Measurements from ENCODE around the gene CSRNP3. TPM values are rescaled to one million over a fixed set of nuclear protein-coding genes. Genes with fewer than 3 reads are reported as not detected.

Gene CSRNP3
- total RNA-seq, 6 donors from 2014 or later: 0.46 to 4.1 (median 1.5) TPM

DNA sequence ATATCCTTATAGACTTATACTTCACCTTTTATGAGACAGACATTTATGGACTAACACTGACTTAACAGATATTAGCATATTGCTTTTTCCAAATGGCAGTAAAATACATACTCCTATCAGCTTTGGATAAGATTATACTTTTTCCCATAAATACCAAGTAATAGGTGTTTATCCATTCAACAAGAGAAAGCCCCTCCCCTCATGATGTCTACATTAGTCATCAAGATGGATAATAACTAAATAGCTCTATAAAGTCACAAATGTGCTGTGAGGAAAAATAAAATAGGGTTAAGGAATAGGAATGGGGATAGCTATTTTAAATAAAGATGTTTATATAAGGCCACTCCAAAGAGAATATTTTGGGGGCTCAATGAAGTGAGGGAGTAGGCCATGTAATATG lies 39.4 kb downstream of the CSRNP3 start:
- H3K27ac ChIP-seq: no peak overlapping the region
- no peak for ATAC-seq (ENCODE audit: low FRiP score in 2 of 2)
- H3K4me1 ChIP-seq: no peaks in the 10 kb centered on the region
- TF ChIP-seq, protein P1, sequence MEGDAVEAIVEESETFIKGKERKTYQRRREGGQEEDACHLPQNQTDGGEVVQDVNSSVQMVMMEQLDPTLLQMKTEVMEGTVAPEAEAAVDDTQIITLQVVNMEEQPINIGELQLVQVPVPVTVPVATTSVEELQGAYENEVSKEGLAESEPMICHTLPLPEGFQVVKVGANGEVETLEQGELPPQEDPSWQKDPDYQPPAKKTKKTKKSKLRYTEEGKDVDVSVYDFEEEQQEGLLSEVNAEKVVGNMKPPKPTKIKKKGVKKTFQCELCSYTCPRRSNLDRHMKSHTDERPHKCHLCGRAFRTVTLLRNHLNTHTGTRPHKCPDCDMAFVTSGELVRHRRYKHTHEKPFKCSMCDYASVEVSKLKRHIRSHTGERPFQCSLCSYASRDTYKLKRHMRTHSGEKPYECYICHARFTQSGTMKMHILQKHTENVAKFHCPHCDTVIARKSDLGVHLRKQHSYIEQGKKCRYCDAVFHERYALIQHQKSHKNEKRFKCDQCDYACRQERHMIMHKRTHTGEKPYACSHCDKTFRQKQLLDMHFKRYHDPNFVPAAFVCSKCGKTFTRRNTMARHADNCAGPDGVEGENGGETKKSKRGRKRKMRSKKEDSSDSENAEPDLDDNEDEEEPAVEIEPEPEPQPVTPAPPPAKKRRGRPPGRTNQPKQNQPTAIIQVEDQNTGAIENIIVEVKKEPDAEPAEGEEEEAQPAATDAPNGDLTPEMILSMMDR (IDR thresholded peaks at IDR 0.05): no peak
- TF ChIP-seq EP300 (IDR thresholded peaks at IDR 0.05) (no peak), POLR2A (IDR thresholded peaks at IDR 0.05) (no peak), POLR2AphosphoS5 (IDR thresholded peaks at IDR 0.05) (no peak)
- no peak overlapping the region for H3K4me3 ChIP-seq
- no peak for DNase-seq
- no peaks in the 10 kb centered on the region for H3K36me3 ChIP-seq
- no peaks in the 10 kb centered on the region for H3K9me3 ChIP-seq
- H3K27me3 ChIP-seq: no peaks in the 10 kb centered on the region

DNA sequence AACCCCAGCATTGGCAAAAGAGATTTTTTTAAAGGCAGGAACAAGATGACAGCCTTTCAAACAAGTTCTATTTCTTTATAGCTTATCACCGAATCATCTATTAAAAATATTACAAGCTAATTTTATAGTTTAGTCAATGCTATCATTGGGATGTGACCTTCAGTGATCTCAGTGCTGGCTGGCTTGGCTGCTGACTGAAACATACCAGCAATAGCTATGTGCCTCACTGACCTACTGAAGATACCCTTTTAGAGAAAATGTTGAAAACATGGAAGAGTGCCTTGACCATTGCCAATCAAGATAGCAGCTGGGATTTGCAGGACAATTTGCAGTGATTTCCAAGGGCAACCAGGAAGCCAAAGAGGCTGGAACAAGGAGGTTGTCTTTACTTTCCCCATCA lies 44.0 kb downstream of the CSRNP3 start:
- 95 to 100% methylated on average over 1 of the region's 1 CpG for WGBS, 2 donors
- no peaks in the 10 kb centered on the region for H3K27me3 ChIP-seq
- TF ChIP-seq EP300 (IDR thresholded peaks at IDR 0.05): no peak
- no peak for TF ChIP-seq POLR2A (IDR thresholded peaks at IDR 0.05)
- no peak for TF ChIP-seq POLR2AphosphoS5 (IDR thresholded peaks at IDR 0.05)
- TF ChIP-seq, protein P1 (IDR thresholded peaks at IDR 0.05): no peak

DNA sequence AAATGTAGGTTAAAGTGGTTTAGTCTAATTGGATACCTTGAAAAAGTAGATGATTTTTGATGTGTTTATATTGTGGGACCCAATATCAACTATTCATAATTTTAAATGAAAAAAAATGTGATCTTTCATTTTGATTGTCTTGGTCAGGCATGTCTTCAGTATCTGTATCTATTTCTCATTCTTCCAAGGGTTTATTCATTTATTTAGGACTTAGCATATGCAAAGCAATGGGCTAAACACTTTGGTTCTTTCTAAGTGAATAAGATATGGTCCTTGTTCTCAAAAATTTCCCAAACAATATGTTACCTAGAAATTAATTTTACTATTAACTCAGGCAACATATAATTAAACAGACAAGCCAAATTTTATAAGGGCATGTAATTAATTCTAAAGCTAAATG lies 49.1 kb downstream of the CSRNP3 start:
- H3K4me1 ChIP-seq: no peaks in the 10 kb centered on the region
- TF ChIP-seq, protein P1 (IDR thresholded peaks at IDR 0.05): no peak
- no peak for TF ChIP-seq POLR2A (IDR thresholded peaks at IDR 0.05)
- no peak for TF ChIP-seq EP300 (IDR thresholded peaks at IDR 0.05)
- no peak for TF ChIP-seq POLR2AphosphoS5 (IDR thresholded peaks at IDR 0.05)
- H3K27me3 ChIP-seq: no peaks in the 10 kb centered on the region
- DNase-seq: no peak
- H3K9me3 ChIP-seq: no peaks in the 10 kb centered on the region
- no peak for ATAC-seq (ENCODE audit: low FRiP score in 2 of 2)
- H3K27ac ChIP-seq: no peak overlapping the region
- no peak overlapping the region for H3K4me3 ChIP-seq
- no peaks in the 10 kb centered on the region for H3K36me3 ChIP-seq

More for the DNA sequence above, 44.0 kb downstream of the CSRNP3 start:
- Histone ChIP-seq H3K4me3 (no peak overlapping the region), H3K9me3 (no peaks in the 10 kb centered on the region), H3K4me1 (no peaks in the 10 kb centered on the region), H3K27ac (no peak overlapping the region), H3K36me3 (no peaks in the 10 kb centered on the region)
- DNase-seq (no peak), ATAC-seq (ENCODE audit: low FRiP score in 2 of 2) (no peak)

DNA sequence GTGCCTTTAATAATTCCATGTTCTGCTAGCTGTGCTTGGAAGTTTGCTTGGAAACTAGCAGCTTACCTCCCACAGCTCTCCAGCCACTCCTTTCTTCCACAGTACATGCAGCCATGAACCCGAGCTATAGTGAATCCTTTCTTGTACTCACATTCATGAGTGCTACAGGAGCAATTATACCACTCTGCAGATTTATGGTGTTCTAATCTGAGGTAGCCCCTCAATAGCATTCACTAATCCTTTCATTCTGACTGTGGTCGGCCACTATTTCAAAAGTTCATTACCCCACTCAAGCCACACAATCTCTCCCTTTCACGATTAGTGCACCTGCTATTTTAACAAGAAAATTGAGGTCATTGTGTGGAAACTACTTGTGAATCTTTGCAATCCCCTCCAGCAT lies 53.2 kb downstream of the CSRNP3 start:
- ATAC-seq (ENCODE audit: low FRiP score in 2 of 2): no peak
- WGBS, 2 donors: 80 to 82% methylated on average over 3 of the region's 3 CpGs

DNA sequence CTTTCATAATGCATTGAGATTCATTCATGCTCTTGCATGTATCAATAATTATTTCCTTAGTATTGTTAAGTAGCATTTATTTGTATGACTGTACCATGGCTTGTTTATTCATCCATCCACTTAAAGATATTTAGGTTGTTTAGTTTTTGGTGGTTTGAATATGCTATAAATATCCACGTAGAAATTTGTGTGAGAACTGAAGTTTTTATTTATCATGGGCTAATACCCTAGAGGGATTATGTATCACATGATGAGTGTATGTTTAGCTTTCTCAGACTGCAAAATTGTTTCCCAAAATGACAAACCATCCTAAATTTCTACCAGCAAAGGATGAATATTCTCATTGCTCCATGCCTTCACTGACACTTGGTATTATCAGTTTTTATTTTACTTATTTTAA lies 55.2 kb downstream of the CSRNP3 start:
- Histone ChIP-seq H3K27me3 (no peaks in the 10 kb centered on the region), H3K4me1 (no peaks in the 10 kb centered on the region), H3K9me3 (no peaks in the 10 kb centered on the region), H3K27ac (no peak overlapping the region), H3K36me3 (no peaks in the 10 kb centered on the region), H3K4me3 (no peak overlapping the region)
- ATAC-seq (ENCODE audit: low FRiP score in 2 of 2): no peak
- TF ChIP-seq POLR2A (IDR thresholded peaks at IDR 0.05) (no peak), EP300 (IDR thresholded peaks at IDR 0.05) (no peak), POLR2AphosphoS5 (IDR thresholded peaks at IDR 0.05) (no peak)
- TF ChIP-seq, protein P1 (IDR thresholded peaks at IDR 0.05): no peak
- WGBS, 2 donors: 50% methylated on average over 1 of the region's 1 CpG
- DNase-seq: no peak

More for the DNA sequence above, 53.2 kb downstream of the CSRNP3 start:
- TF ChIP-seq, protein P1 (IDR thresholded peaks at IDR 0.05): no peak
- TF ChIP-seq POLR2AphosphoS5 (IDR thresholded peaks at IDR 0.05) (no peak), EP300 (IDR thresholded peaks at IDR 0.05) (no peak), POLR2A (IDR thresholded peaks at IDR 0.05) (no peak)
- Histone ChIP-seq H3K4me1 (no peaks in the 10 kb centered on the region), H3K4me3 (no peak overlapping the region), H3K36me3 (no peaks in the 10 kb centered on the region), H3K27me3 (no peaks in the 10 kb centered on the region), H3K27ac (no peak overlapping the region), H3K9me3 (no peaks in the 10 kb centered on the region)
- DNase-seq: no peak

Measured in upper lobe of left lung (tissue), 6 donors.